GM18526 (cell line): ENCODE measurements around the gene LCN2.

ENCODE experiments used
- POLR2A ChIP-seq: IDR thresholded peaks from 3 replicates; pipeline ENCODE4 v1.6.1; 2011; ENCODE audit not compliant: insufficient read length; ENCODE audit errors: extremely low read depth

Gene LCN2

DNA sequence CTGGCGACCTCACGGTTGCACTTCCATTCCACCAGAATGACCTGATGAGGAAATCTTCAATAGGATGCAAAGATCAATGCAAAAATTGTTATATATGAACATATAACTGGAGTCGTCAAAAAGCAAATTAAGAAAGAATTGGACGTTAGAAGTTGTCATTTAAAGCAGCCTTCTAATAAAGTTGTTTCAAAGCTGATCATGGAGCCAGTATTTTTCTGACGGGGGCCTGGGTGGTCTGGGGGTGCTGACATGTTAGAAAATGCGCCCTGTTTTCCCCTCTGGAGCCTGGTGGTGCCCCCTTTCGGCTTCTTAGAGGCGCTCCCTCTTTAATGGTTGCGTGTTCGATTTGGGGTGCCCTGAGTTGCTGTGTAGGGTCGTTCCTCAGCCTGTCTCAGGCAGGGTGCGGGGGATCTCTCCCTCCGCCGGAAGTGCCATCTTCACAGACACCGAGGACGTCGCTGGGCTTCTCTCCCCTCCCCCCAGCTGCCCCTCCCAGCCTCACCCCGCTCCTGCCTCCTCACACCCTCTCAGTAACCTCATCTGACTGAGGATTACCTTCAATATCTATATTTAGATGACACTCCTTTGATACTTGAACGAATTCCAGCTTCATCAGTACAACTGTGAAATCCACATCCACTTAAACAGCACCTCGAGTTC, 40.1 kb upstream of the LCN2 start:
- no peak for TF ChIP-seq POLR2A

DNA sequence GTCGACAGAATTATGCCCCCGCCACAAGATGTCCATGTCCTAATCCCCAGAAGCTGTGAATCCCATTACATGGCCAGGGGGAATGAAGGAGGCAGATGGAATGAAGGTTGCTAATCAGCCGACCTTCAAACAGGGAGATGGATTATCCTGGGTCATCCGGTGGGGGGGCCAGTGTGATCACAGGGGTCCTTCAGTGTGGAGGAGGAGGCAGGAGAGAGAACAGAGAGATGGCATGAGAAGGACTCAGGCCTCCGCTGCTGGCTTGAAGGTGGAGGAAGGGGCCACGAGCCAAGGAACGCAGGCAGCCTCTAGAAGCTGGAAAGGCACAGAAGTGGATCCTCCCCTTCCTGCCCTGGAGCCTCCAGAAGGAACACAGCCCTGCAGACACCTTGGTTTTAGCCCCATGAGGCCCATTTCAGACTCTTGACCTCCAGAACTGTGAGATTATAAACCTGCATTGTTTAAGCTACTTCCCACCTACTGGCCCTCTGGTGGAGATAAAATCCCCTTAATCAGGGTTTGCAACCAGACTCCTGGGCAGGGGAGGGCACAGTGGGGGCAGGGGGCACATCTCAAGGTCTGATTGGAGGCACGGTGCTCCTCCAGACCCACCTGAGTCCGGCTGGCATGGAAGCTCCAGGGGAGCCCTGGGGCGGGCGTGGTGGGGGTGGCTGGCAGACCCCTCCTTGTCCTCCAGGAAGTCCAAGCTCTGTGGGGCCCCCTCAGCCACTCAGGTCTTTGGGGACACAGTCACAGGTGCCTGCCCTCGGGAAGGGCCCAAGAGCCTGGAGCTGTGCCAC, 35.5 kb upstream of the LCN2 start:
- no peak for TF ChIP-seq POLR2A

DNA sequence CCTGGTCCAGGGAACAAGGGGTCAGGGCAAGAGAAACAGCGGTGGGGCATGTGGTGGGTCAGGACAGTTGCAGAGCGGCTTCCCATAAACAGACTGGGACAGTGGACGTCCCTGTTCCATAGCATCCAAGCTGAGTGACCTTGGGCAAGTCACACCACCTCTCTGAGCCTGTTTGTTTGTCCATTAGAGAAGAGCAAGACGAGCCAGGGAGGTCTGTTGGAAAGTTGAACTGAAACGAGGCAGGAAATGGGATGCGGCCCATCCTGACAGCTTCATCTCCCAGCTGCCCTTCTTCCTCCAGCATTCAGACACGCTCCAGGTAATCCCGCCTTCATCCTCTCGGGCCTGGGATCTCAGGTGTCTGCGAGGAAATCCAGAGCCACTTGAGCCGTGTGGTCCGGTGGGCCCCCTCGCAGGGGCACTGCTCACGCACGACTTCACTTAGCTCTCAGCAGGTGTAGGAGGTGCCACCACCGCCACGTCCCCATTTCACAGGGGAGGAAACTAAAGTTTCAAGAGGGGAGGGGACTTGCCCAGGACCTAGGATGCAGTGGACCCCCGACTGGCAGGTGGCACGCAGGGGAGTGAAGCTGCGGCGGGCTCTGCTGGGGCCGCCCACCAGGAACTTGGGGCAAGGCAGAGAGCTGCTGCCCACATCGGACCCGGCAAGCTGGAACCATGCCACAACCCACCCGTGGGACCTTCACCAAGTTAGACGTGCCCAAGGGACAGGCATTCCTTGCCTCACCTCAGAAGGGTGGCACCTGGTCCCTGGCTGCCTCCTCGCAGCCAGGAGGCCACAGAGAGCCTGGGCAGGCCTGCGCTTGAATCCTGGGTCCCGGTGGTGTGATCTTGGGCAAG, 34.7 kb upstream of the LCN2 start:
- TF ChIP-seq POLR2A: no peak

DNA sequence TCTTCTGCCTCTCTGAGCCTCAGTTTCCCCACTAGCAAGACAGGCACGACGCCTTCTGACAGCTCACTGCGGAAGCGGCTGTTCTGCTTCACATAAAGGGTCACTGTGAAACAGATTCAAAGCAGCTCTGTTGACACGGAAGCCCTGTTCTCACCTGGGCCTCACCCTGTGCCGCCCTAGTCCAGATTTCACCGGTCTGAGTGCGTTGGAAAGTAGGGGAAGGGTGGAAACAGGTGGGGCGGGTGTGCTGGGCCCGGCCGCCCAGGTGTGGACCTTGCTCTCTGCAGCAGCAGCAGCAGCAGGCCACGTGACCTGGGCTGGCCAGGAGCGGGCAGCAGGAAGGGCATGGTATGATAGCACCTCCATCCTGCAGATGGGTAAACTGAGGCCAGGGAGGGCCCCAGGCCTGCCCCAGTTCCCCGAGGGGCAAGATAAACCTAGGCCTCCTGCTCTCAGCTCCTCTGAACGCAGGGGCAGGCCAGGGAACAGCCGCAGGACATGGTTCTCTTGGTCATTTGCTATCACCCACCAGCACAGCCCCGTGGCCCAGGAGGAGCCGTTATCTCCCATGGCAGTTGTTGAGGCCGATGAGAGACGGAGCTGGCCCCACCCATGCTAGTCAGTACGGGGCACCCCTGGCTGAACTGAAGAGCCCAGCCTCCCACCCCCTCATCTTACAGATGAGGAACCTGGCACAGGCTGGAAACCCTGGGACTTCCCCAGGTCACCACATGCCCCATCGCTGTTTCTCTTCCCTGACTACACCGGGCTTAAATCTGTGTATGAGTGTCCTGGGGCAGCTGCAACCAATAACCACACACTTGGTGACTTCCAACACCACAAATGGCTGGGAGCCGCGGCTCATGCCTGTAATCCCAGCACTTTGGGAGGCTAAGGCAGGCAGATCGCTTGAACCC, 33.8 kb upstream of the LCN2 start:
- no peak for TF ChIP-seq POLR2A

DNA sequence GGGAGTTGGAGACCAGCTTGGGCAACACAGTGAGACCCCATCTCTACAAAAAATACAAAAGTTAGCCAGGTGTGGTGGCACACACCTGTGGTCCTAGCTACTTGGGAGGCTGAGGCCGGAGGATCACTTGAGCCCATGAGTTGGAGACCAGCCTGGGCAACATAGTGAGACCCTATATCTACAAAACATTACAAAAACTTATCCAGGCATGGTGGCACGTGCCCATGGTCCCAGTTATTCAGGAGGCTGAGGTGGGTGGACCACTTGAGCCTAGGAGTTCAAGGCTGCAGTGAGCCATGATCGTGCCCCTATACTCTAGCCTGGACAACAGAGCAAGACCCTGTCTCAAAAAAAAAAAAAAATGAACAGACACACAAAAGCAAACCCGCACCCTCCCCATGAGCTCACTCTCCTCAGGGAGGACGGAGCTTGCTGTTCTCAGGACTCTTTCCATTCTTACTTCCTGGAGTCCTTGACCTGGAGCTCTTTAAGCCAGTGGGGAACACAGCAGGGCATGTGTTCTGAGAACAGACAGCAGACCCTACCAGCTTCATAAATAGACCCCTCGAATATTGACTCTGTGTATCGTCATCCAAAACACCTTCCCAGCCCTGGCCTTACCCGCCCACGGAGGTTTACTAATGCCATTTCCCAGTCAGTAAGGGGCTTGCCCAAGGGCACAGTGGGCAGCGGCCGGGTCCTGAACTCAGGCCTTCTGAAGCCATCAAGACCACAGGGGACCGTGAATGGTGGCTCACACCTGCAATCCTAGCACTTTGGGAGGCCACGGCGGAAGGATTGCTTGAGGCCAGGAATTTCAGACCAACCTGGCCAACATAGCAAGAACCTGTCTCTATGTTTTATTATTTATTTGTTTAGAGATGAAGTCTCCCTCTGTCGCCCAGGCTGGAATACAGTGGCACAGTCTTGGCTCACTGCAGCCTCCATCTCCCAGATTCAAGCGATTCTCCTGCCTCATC, 32.9 kb upstream of the LCN2 start:
- no peak for TF ChIP-seq POLR2A

DNA sequence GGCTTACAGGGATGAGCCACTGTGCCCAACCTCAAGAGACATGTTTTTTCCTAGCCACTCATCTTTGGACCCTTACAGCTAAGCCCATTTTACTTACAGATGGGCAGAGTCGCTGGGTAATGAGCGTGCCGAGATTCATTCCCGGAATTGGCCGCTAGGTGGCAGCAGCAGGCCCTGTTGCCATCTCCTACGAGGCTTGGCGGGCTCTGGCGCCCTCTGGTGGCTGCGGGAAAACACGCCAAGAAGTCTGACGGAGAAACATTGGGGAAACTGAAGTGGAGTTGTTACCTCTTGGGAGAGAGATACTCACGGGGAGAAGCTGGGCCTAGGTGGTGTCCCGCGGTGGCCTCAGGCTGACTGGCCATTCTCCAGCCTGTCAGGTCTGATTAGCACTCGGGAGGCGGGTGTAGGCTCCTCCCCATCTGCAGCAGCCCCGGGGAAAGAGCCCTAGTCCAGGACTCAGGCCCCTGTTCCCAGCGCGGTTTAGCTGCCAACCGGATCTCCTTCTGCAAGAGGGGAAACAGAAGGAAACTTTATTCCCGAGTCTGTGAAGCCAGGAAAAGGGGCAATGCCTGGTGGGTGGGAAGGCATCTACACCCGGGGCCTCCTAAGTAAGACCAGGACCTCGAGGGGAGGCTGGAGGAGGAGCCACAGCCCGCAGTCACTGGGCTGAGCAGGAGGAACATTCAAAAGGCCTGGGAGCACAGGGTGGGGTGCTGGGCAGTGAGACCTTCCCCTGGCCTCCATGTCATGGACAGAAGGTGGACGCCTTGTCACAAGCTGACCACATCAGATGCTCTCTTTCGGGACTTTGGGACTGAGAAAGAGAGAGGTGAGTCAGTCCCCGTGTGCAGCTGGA, 31.4 kb upstream of the LCN2 start:
- no peak for TF ChIP-seq POLR2A

DNA sequence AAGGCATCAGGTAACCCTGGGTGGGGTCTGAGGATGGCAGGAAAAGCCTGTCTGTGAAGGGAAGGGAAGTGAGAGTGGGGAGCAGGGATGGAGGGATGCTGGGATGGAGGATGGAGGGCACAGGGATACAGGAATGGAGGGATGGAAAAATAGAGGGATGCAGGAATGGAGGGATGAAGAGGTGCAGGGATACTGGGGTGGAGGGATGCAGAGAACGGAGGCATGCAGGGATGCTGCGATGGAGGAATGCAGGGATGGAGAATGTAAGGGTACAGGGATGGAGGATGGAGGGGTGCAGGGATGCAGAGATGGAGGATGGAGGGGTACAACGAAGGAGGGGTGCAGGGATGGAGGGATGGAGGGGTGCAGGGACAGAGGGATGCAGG, 30.8 kb upstream of the LCN2 start:
- no peak for TF ChIP-seq POLR2A

DNA sequence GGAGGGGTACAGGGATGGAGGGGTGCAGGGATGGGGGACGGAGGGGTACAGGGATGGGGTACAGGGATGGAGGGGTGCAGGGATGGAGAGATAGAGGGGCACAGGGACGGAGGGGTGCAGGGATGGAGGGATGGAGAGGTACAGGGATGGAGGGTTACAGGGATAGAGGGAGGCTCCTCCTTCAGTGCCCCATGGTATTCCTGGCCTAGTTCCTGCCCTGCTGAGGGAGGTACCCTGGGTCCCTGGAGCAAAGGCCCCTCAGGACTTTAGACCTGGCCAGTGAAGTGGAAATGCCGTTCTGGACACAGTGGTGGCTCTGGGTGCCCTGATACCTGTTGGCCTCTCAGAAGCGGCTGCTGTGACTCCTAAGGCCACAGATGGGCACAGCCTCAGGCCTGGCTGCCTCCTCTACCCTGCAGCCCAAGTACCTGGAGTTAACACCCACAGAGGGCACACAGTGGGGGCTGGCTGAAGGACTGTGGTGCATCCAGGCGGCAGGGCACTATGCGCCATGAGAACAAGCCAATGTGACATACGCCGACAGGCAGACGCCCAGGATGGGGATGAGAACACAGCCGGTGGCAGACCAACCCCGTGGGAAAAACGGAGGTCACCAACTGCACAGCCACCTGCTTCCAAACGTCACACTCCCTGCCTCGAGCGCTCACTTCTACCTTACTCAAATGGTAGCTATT, 30.1 kb upstream of the LCN2 start:
- no peak for TF ChIP-seq POLR2A

DNA sequence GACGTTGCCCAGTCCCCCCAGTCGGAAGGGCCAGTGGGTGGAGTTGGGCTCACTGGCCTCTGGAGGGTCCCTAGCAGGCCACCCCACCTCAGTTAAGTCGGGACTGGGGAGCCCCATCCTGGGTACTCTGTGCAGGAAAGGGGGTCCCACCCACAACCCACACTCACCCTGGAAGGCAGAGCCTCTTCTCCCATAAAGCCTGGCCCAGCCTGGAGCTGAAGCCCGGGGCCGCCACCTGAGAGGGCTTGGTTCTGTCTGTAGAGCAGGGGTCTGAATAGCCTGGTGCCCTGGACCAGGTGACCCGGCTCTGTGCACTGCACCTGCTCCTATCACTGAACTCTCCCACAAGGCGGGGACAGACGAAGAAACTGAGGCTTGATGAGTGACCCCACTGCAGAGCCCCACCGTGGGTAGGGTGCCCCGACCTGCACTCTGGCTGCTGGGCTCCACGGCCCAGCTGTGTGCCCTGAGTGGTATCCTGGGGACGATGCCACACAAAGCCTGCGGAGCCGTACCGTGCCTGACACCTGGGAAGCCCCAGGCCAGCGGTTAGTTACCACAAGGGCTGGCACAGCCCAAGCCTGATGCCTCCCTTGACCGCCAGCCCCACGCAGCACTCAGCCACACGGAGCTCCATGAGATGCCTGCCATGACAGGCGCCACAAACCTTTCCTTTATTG, 29.1 kb upstream of the LCN2 start:
- TF ChIP-seq POLR2A: no peak

DNA sequence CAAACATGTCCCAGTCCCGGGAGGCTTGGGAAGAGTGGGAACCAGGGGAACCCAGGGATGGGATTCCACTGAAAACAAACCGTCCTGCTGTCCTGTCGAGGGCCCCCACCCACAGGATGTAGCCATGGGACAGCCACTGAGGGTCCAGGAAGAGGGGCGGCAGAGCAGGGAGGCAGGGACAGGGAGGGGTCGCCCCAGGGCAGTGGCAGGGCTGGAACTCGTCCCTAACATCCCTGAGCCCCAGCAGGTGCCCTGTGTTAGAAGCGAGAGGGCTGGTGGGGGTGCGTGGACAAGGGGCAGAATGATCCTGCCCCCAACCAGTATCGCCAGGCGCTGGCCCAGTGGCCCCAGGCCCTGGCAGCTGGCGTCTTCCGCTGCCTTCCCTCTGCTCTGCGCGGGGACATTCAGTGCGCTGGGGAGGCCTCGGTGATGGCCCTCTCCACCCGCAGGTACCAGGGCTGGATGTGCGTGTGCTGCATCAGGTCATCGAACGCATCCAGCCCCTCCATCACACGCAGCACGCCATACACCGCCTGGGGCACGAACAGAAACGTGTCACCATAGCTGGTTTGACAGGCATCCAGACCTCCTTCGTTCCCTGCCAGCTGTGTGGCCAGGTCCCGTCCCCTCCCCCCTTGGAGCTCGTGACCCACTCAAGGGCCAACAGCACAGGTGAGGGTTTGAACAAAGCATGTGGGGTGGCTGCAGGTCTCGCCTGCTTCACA, 28.4 kb upstream of the LCN2 start:
- no peak for TF ChIP-seq POLR2A

DNA sequence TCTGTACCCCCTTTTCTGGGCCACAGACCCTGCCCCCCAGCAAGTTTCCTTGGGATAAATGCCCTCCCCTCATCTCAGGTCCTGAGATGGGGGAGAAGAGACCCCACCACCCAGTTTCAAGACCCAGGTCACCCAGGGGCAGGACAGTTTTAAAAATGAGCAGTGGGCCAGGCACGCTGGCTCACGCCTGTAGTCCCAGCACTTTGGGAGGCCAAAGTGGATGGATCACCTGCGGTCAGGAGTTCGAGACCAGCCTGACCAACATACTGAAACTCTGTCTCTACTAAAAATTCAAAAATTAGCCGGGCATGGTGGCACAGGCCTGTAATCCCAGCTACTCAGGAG, 27.8 kb upstream of the LCN2 start:
- no peak for TF ChIP-seq POLR2A
